SKM-1 (cell line): ENCODE measurements around the gene MAN2B1.
"Not testable (repeated sequence)": the region's sequence is repeated elsewhere in the genome, so short reads cannot be mapped to it uniquely, and the experiment has no call there.

Source experiments
- DNase-seq: peaks from one replicate; lab custom pipeline; 2025; ENCODE audit not compliant: unreplicated experiment; lab: John Stamatoyannopoulos, UW

Gene MAN2B1

GRCh38 chr19:12666265-12667048 lies at the start of gene MAN2B1, which contains the start of gene WDR83:
TSS of gene MAN2B1 (minus strand) at chr19:12666742. CDS start at chr19:12666701, 41 bp downstream.
TSS of gene WDR83 (plus strand) at chr19:12666807. CDS start at chr19:12669791, 2,984 bp downstream.
- DNase-seq = peak; percentile 73

GRCh38 chr19:12715929-12716328 lies 49.4 kb upstream of the MAN2B1 start:
- no peak for DNase-seq

GRCh38 chr19:12715102-12715501 lies 48.6 kb upstream of the MAN2B1 start:
- DNase-seq = no peak

GRCh38 chr19:12713304-12713703 lies 46.8 kb upstream of the MAN2B1 start:
- DNase-seq = not testable (repeated sequence)

- not testable (repeated sequence) for DNase-seq
Measured at GRCh38 chr19:12712077-12712476, 45.5 kb upstream of the MAN2B1 start.

- no peak for DNase-seq
Measured at GRCh38 chr19:12711187-12711586, 44.6 kb upstream of the MAN2B1 start.

- no peak for DNase-seq
Measured at GRCh38 chr19:12708641-12709040, 42.1 kb upstream of the MAN2B1 start.

GRCh38 chr19:12706332-12706718 lies 39.8 kb upstream of the MAN2B1 start:
- no peak for DNase-seq

GRCh38 chr19:12705654-12706331 lies 39.3 kb upstream of the MAN2B1 start:
- DNase-seq = no peak

GRCh38 chr19:12705169-12705568 lies 38.6 kb upstream of the MAN2B1 start:
- no peak for DNase-seq

- no peak for DNase-seq
Measured at GRCh38 chr19:12703046-12703445, 36.5 kb upstream of the MAN2B1 start.

- no peak for DNase-seq
Measured at GRCh38 chr19:12701596-12702282, 35.2 kb upstream of the MAN2B1 start.

GRCh38 chr19:12698138-12698537 lies 31.6 kb upstream of the MAN2B1 start:
- DNase-seq = no peak

GRCh38 chr19:12697425-12697824 lies 30.9 kb upstream of the MAN2B1 start:
- DNase-seq = not testable (repeated sequence)

- peak; percentile 69 for DNase-seq
Measured at GRCh38 chr19:12696366-12697335, 30.1 kb upstream of the MAN2B1 start, which contains the start of gene FBXW9. TSS of gene FBXW9 (minus strand) at chr19:12696631. CDS start at chr19:12696581, 50 bp downstream.

- DNase-seq = no peak
Measured at GRCh38 chr19:12695997-12696365, 29.4 kb upstream of the MAN2B1 start.

GRCh38 chr19:12695514-12695913 lies 29.0 kb upstream of the MAN2B1 start:
- DNase-seq = no peak

- no peak for DNase-seq
Measured at GRCh38 chr19:12695096-12695495, 28.6 kb upstream of the MAN2B1 start.

- no peak for DNase-seq
Measured at GRCh38 chr19:12694641-12695040, 28.1 kb upstream of the MAN2B1 start.

- no peak for DNase-seq
Measured at GRCh38 chr19:12692960-12693359, 26.4 kb upstream of the MAN2B1 start.
